VCaP (cell line): ENCODE measurements around the gene CEP152.

Source experiments
- H3K27ac ChIP-seq: fragments of 450-650 bp; 2 replicates; pipeline ENCODE4 v1.5.1; 2017
- CTCF ChIP-seq: fragments of 450-650 bp; conservative IDR thresholded peaks from 2 replicates; pipeline ENCODE4 v1.5.1; 2017; ENCODE audit warnings: mild to moderate bottlenecking, moderate library complexity

Gene CEP152

DNA sequence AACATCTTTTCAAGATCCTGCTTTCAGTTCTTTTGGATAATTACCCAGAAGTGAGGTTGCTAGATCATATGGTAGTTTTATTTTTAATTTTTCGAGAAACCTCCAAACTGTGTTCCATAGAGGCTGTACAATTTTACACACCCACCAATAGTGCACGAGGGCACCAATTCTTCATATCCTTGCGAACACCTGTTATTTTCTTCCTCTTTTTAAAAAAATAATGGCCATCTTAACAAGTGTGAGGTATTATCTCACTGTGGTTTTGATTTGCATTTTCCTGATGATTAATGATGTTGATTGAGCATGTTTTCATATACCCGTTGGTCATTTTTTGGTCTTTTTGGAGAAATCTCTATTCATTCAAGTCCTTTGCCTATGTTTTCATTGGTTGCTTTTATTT, 17.6 kb upstream of the CEP152 start:
- H3K27ac ChIP-seq = no peak overlapping the region
- TF ChIP-seq CTCF = no peak

GRCh38 chr15:48825075-48825474, 14.2 kb upstream of the CEP152 start:
- TF ChIP-seq CTCF = no peak
- no peak overlapping the region for H3K27ac ChIP-seq

GRCh38 chr15:48823706-48824105, 12.8 kb upstream of the CEP152 start:
- TF ChIP-seq CTCF = no peak
- no peak overlapping the region for H3K27ac ChIP-seq

GRCh38 chr15:48823237-48823636, 12.4 kb upstream of the CEP152 start:
- no peak for TF ChIP-seq CTCF
- no peak overlapping the region for H3K27ac ChIP-seq

GRCh38 chr15:48814286-48814685, 3.4 kb upstream of the CEP152 start:
- no peak overlapping the region for H3K27ac ChIP-seq
- no peak for TF ChIP-seq CTCF

DNA sequence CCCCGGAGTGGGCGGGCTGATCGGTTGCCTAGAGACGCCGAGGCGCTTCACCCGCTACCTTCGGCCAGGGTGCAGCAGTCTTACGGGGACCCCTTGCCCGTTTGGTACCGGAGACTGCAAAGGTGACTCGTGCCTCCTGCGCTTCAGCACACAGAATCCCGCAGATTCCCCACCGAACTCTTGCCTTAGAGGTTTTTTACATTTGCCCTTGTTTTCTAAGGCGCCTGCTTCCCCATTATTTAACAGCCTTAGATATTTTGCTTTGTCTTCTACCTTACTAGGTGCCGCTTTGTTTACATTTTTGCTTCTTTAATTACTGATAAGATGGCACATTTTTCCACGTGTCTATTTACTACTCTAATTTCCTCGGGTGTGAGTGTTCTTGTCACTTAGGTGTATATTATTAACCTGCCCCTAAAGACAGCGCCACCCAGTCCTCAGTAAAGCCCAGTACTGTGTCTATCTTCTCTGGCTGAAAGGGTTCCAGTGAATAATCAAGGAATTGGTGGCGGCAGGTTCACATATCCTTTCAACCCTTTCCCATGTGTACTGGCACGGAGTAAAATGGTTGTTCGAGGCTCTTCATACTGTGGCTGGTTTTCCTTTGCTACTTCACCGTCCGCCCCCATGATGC, 573 bp upstream of the CEP152 start:
- peak overlapping the region; percentile 75 for H3K27ac ChIP-seq
- TF ChIP-seq CTCF = peak; percentile 55

- no peak overlapping the region for H3K27ac ChIP-seq
- TF ChIP-seq CTCF = no peak
Measured at GRCh38 chr15:48806151-48806550, 4.7 kb downstream of the CEP152 start.
